ENCODE data around the gene PHETA1. TPM values are rescaled to one million over a fixed set of nuclear protein-coding genes. Genes with fewer than 3 reads are reported as not detected.
A peak's percentile ranks its signal among the peaks of the same experiment; 100 is the strongest.
"Not testable (repeated sequence)": the region's sequence is repeated elsewhere in the genome, so short reads cannot be mapped to it uniquely, and the experiment has no call there.

PHETA1 gene
- total RNA-seq, 1 donor from 2014 or later: 31.3 TPM

DNA sequence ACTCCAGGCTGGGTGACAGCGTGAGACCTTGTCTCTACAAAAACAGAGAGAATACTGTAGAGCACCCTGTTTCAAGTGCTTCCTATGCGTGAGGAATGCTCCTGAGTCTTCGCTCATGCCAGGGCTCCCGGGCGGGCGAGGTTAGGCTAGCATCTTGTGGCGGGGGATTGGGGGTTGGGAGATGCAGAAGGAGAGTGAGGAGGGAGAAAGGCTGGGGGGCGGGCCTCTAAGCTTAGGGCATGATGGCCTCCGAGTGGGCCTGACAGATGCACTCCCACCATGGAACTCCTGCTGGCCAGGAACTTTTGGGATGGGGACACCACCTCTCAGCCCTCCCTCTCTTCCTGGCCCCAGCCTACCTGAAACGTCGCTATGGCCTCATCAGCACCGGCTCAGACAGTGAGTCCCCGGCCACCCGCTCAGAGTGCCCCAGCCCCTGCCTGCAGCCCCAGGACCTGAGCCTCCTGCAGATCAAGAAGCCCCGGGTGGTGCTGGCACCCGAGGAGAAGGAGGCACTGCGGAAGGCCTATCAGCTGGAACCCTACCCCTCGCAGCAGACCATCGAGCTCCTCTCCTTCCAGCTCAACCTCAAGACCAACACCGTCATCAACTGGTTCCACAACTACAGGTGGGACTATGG is 27.3 kb downstream of the PHETA1 start:
- H3K9me3 Mint-ChIP-seq (ENCODE audit: low read depth): no peaks in the 10 kb centered on the region
- peaks cover 36% of the 10 kb centered on the region for H3K36me3 Mint-ChIP-seq (ENCODE audit: insufficient read depth)
- no peak overlapping the region for H3K27ac Mint-ChIP-seq
- H3K4me1 Mint-ChIP-seq (ENCODE audit: low read depth): no peaks in the 10 kb centered on the region
- no peaks in the 10 kb centered on the region for H3K27me3 Mint-ChIP-seq
- TF ChIP-seq, protein P1, sequence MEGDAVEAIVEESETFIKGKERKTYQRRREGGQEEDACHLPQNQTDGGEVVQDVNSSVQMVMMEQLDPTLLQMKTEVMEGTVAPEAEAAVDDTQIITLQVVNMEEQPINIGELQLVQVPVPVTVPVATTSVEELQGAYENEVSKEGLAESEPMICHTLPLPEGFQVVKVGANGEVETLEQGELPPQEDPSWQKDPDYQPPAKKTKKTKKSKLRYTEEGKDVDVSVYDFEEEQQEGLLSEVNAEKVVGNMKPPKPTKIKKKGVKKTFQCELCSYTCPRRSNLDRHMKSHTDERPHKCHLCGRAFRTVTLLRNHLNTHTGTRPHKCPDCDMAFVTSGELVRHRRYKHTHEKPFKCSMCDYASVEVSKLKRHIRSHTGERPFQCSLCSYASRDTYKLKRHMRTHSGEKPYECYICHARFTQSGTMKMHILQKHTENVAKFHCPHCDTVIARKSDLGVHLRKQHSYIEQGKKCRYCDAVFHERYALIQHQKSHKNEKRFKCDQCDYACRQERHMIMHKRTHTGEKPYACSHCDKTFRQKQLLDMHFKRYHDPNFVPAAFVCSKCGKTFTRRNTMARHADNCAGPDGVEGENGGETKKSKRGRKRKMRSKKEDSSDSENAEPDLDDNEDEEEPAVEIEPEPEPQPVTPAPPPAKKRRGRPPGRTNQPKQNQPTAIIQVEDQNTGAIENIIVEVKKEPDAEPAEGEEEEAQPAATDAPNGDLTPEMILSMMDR (IDR thresholded peaks at IDR 0.05; ENCODE audit: unreplicated experiment): no peak
- no peak for DNase-seq (ENCODE audit: low spot score, unreplicated experiment)
- H3K4me3 Mint-ChIP-seq (ENCODE audit: low read depth): no peak overlapping the region

GRCh38 chr12:111340680-111341079 is 28.2 kb downstream of the PHETA1 start:
- H3K9me3 Mint-ChIP-seq (ENCODE audit: low read depth); H3K4me3 Mint-ChIP-seq (ENCODE audit: low read depth); DNase-seq (ENCODE audit: low spot score, unreplicated experiment); H3K27ac Mint-ChIP-seq; H3K27me3 Mint-ChIP-seq; H3K4me1 Mint-ChIP-seq (ENCODE audit: low read depth): not testable (repeated sequence)
- H3K36me3 Mint-ChIP-seq (ENCODE audit: insufficient read depth): peaks cover 34% of the 10 kb centered on the region

DNA sequence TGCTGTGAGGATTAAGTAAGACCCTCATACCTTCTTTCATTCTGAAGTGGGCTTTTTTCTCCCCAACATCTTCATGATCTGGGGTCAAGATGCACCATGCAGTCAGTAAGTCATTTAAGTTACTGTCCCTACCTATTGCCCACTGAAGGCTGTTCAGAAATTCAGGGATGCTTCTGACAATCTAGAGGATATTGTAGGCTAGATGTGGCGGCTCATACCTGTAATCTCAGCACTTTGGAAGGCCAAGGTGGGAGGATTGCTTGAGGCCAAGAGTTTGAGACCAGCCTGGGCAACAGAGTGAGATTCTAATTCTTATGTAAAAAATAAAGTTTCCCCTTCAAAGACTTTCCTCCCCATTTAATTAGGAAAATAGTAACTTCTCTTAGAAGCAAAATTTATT is 28.7 kb downstream of the PHETA1 start:
- H3K4me1 Mint-ChIP-seq (ENCODE audit: low read depth): no peaks in the 10 kb centered on the region
- no peak overlapping the region for H3K4me3 Mint-ChIP-seq (ENCODE audit: low read depth)
- no peak overlapping the region for H3K27ac Mint-ChIP-seq
- TF ChIP-seq, protein P1 (IDR thresholded peaks at IDR 0.05; ENCODE audit: unreplicated experiment): no peak
- peaks cover 34% of the 10 kb centered on the region for H3K36me3 Mint-ChIP-seq (ENCODE audit: insufficient read depth)
- H3K9me3 Mint-ChIP-seq (ENCODE audit: low read depth): no peaks in the 10 kb centered on the region
- no peak for DNase-seq (ENCODE audit: low spot score, unreplicated experiment)
- H3K27me3 Mint-ChIP-seq: no peaks in the 10 kb centered on the region

DNA sequence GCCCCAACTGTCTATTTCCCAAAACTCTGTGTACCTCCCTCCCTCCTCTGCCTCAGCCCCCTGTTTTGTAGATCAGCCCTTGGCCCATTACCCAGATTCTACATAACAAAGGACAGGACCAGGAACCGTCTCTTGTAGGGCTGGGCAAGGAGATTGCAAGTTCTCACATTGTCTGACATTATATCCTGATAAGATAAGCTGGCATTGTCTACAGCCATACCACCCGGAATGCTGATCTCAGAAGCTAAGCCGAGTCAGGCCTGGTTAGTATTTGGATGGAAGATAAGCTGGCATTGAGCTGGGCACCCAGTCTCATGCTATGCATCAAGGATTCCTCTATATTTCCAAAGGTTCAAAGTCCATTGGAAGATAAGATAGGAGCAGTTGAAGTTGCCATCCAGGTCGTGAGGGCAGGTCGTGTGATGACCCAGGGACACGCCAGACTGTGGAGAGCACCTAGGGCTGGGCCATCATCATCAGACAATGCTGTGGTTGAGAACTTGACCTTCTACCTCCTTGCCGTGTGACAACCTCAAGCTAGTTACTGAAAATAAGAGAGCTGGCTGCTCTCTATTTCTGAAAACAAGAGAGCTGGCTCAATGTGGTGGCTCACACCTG is 29.5 kb downstream of the PHETA1 start:
- TF ChIP-seq, protein P1 (IDR thresholded peaks at IDR 0.05; ENCODE audit: unreplicated experiment): no peak
- no peak for DNase-seq (ENCODE audit: low spot score, unreplicated experiment)
- Mint-ChIP-seq H3K27ac (peak overlapping the region; percentile 47), H3K4me3 (ENCODE audit: low read depth) (no peak overlapping the region), H3K27me3 (no peaks in the 10 kb centered on the region), H3K4me1 (ENCODE audit: low read depth) (no peaks in the 10 kb centered on the region), H3K36me3 (ENCODE audit: insufficient read depth) (peaks cover 34% of the 10 kb centered on the region), H3K9me3 (ENCODE audit: low read depth) (no peaks in the 10 kb centered on the region)

DNA sequence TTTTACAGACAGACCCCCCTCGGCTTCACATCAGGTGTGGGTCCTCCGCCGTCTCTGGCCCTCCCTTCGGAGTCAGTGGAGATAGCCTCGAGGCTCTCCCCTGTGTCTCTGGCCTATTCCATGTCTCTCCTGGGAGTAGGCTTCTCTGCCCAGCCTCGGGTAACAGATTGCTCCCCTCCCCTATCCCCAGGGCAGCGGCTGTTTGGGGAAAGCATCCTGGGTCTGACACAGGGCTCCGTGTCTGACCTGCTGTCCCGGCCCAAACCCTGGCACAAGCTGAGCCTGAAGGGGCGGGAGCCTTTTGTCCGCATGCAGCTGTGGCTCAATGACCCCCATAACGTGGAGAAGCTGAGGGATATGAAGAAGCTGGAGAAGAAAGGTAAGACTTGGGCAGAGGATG is 30.8 kb downstream of the PHETA1 start:
- Mint-ChIP-seq H3K36me3 (ENCODE audit: insufficient read depth) (peaks cover 29% of the 10 kb centered on the region), H3K4me1 (ENCODE audit: low read depth) (no peaks in the 10 kb centered on the region), H3K9me3 (ENCODE audit: low read depth) (no peaks in the 10 kb centered on the region), H3K4me3 (ENCODE audit: low read depth) (no peak overlapping the region), H3K27me3 (no peaks in the 10 kb centered on the region), H3K27ac (no peak overlapping the region)
- TF ChIP-seq, protein P1 (IDR thresholded peaks at IDR 0.05; ENCODE audit: unreplicated experiment): no peak
- no peak for DNase-seq (ENCODE audit: low spot score, unreplicated experiment)

DNA sequence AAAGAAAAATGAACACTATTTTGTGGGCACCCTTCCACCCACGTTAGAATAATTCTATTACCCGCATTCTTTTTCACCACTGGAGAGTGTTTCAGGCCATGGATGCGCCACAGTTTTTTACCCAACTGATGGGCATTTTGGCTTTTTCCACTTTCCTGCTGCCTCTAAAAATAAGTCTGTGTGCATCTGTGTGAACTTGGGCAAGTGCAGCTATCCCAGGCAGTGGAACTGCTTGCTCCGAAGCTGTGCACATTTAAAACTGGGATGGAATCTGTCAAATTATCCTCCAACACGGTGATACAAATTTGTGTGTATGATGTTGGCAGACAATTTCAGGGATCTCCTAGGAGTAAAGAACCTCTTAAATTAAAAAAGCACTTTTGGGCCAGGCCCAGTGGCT is 31.5 kb downstream of the PHETA1 start:
- Mint-ChIP-seq H3K4me3 (ENCODE audit: low read depth) (no peak overlapping the region), H3K36me3 (ENCODE audit: insufficient read depth) (peaks cover 26% of the 10 kb centered on the region), H3K27me3 (no peaks in the 10 kb centered on the region), H3K4me1 (ENCODE audit: low read depth) (no peaks in the 10 kb centered on the region), H3K9me3 (ENCODE audit: low read depth) (no peaks in the 10 kb centered on the region), H3K27ac (no peak overlapping the region)
- DNase-seq (ENCODE audit: low spot score, unreplicated experiment): no peak
- TF ChIP-seq, protein P1 (IDR thresholded peaks at IDR 0.05; ENCODE audit: unreplicated experiment): no peak

GRCh38 chr12:111336411-111336810 is 32.5 kb downstream of the PHETA1 start:
- H3K36me3 Mint-ChIP-seq (ENCODE audit: insufficient read depth): peaks cover 21% of the 10 kb centered on the region
- not testable (repeated sequence) for H3K4me1 Mint-ChIP-seq (ENCODE audit: low read depth); H3K9me3 Mint-ChIP-seq (ENCODE audit: low read depth); DNase-seq (ENCODE audit: low spot score, unreplicated experiment); H3K27me3 Mint-ChIP-seq; H3K27ac Mint-ChIP-seq; H3K4me3 Mint-ChIP-seq (ENCODE audit: low read depth)
